ENCODE measurements around the gene ARHGAP29.

ARHGAP29 gene

GRCh38 chr1:94144836-94145235 lies 92.5 kb downstream of the ARHGAP29 start:
- DNase-seq (ENCODE audit: low read depth, low spot score): no peak
- Histone ChIP-seq H3K27me3 (ENCODE audit: control insufficient read depth, insufficient read depth, low read length) (no peaks in the 10 kb centered on the region), H3K9me3 (ENCODE audit: control insufficient read depth, insufficient read depth, low read length) (no peaks in the 10 kb centered on the region), H3K36me3 (ENCODE audit: control insufficient read depth, insufficient read depth, low read length) (no peaks in the 10 kb centered on the region), H3K27ac (ENCODE audit: low read length) (no peak overlapping the region), H3K4me3 (ENCODE audit: low read length) (no peak overlapping the region), H3K4me1 (ENCODE audit: control insufficient read depth, insufficient read depth, low read length) (no peaks in the 10 kb centered on the region)
- WGBS (ENCODE audit: insufficient coverage, insufficient read length): no CpG with 5 or more reads among the region's 1 CpG

GRCh38 chr1:94143809-94144176 lies 93.6 kb downstream of the ARHGAP29 start:
- H3K9me3 ChIP-seq (ENCODE audit: control insufficient read depth, insufficient read depth, low read length): no peaks in the 10 kb centered on the region
- H3K27me3 ChIP-seq (ENCODE audit: control insufficient read depth, insufficient read depth, low read length): no peaks in the 10 kb centered on the region
- no peaks in the 10 kb centered on the region for H3K36me3 ChIP-seq (ENCODE audit: control insufficient read depth, insufficient read depth, low read length)
- H3K27ac ChIP-seq (ENCODE audit: low read length): no peak overlapping the region
- no peak for DNase-seq (ENCODE audit: low read depth, low spot score)
- no peaks in the 10 kb centered on the region for H3K4me1 ChIP-seq (ENCODE audit: control insufficient read depth, insufficient read depth, low read length)
- no peak overlapping the region for H3K4me3 ChIP-seq (ENCODE audit: low read length)

GRCh38 chr1:94143173-94143808 lies 94.1 kb downstream of the ARHGAP29 start:
- no peaks in the 10 kb centered on the region for H3K9me3 ChIP-seq (ENCODE audit: control insufficient read depth, insufficient read depth, low read length)
- no CpG with 5 or more reads among the region's 2 CpGs for WGBS (ENCODE audit: insufficient coverage, insufficient read length)
- H3K27ac ChIP-seq (ENCODE audit: low read length): no peak overlapping the region
- no peak overlapping the region for H3K4me3 ChIP-seq (ENCODE audit: low read length)
- no peaks in the 10 kb centered on the region for H3K4me1 ChIP-seq (ENCODE audit: control insufficient read depth, insufficient read depth, low read length)
- DNase-seq (ENCODE audit: low read depth, low spot score): no peak
- H3K27me3 ChIP-seq (ENCODE audit: control insufficient read depth, insufficient read depth, low read length): no peaks in the 10 kb centered on the region
- no peaks in the 10 kb centered on the region for H3K36me3 ChIP-seq (ENCODE audit: control insufficient read depth, insufficient read depth, low read length)

- DNase-seq (ENCODE audit: low read depth, low spot score): no peak
- Histone ChIP-seq H3K36me3 (ENCODE audit: control insufficient read depth, insufficient read depth, low read length) (no peaks in the 10 kb centered on the region), H3K9me3 (ENCODE audit: control insufficient read depth, insufficient read depth, low read length) (no peaks in the 10 kb centered on the region), H3K4me3 (ENCODE audit: low read length) (no peak overlapping the region), H3K4me1 (ENCODE audit: control insufficient read depth, insufficient read depth, low read length) (no peaks in the 10 kb centered on the region), H3K27me3 (ENCODE audit: control insufficient read depth, insufficient read depth, low read length) (no peaks in the 10 kb centered on the region), H3K27ac (ENCODE audit: low read length) (no peak overlapping the region)
- no CpG with 5 or more reads among the region's 2 CpGs for WGBS (ENCODE audit: insufficient coverage, insufficient read length)
These were observed 94.8 kb downstream of the ARHGAP29 start for GRCh38 chr1:94142583-94142982.

DNA sequence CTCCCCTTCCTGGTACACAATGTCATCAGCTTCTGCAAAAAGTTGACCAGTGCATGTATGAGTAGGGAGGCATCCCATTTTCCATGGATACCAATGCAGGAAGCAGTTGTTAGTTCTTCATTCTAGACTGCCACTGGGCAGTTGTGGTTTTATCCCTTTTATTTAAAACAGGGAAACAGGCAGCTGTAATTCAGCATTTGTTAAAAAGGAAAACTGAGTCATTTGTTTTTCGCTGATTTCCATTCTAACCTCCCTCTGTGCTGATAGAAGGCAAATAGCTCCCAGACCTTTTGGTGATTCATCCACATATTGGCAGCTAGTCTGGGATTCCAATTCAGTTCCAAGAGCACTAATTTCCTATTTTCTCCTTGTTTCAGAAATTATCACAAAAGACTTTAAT lies 95.4 kb downstream of the ARHGAP29 start:
- no peaks in the 10 kb centered on the region for H3K4me1 ChIP-seq (ENCODE audit: control insufficient read depth, insufficient read depth, low read length)
- WGBS (ENCODE audit: insufficient coverage, insufficient read length): no CpG with 5 or more reads among the region's 1 CpG
- H3K27ac ChIP-seq (ENCODE audit: low read length): no peak overlapping the region
- no peak for DNase-seq (ENCODE audit: low read depth, low spot score)
- H3K27me3 ChIP-seq (ENCODE audit: control insufficient read depth, insufficient read depth, low read length): no peaks in the 10 kb centered on the region
- H3K36me3 ChIP-seq (ENCODE audit: control insufficient read depth, insufficient read depth, low read length): no peaks in the 10 kb centered on the region
- no peak overlapping the region for H3K4me3 ChIP-seq (ENCODE audit: low read length)
- no peaks in the 10 kb centered on the region for H3K9me3 ChIP-seq (ENCODE audit: control insufficient read depth, insufficient read depth, low read length)

DNA sequence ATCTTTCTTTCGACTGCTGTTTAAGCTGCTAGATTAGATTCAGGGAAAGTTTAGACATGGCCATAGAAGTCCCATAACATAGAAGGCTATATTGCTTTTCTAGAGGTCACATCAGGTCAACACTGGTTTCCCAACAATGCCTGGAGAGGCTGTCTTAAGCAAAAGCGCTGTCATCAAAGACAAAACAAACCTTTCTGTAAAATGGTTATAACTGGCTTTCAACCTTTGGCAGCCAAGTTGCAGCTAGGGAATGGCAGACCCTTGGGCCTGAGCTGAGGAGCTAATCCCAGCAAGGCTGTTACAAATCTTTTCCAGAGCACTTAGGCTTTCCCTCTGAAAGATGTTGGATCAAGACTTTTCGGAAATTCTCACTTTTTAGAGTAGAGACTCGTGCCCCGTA lies 105.3 kb downstream of the ARHGAP29 start:
- Histone ChIP-seq H3K4me3 (ENCODE audit: low read length) (no peak overlapping the region), H3K4me1 (ENCODE audit: control insufficient read depth, insufficient read depth, low read length) (no peaks in the 10 kb centered on the region), H3K9me3 (ENCODE audit: control insufficient read depth, insufficient read depth, low read length) (no peaks in the 10 kb centered on the region; the same call in 1 of the 2 replicates), H3K27me3 (ENCODE audit: control insufficient read depth, insufficient read depth, low read length) (no peaks in the 10 kb centered on the region), H3K27ac (ENCODE audit: low read length) (no peak overlapping the region), H3K36me3 (ENCODE audit: control insufficient read depth, insufficient read depth, low read length) (no peaks in the 10 kb centered on the region)
- no CpG with 5 or more reads among the region's 5 CpGs for WGBS (ENCODE audit: insufficient coverage, insufficient read length)
- DNase-seq (ENCODE audit: low read depth, low spot score): no peak

- no peak for DNase-seq (ENCODE audit: low read depth, low spot score)
- no peak overlapping the region for H3K27ac ChIP-seq (ENCODE audit: low read length)
- WGBS (ENCODE audit: insufficient coverage, insufficient read length): no CpG with 5 or more reads among the region's 8 CpGs
These were observed 106.4 kb downstream of the ARHGAP29 start for GRCh38 chr1:94130851-94131595.

DNA sequence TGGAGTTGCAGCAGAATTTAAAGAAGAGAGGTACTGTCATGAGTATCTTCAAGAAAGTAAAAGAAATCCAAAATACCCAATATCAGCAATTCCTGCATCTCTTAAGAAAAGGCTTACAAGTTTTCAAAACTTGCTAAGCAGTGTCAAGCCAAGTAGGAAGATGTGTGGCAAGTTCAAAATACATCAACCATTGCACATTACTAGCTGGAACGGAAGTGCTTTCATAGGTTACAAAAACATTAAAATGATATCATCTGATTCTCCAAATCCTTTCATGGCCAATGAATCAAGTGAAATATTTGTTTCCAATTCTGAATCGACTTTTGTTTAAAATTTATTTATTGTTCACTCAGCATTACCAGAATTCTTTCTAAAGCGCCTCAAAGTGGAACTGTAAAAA lies 110.7 kb downstream of the ARHGAP29 start:
- WGBS (ENCODE audit: insufficient coverage, insufficient read length): no CpG with 5 or more reads among the region's 3 CpGs
- Histone ChIP-seq H3K36me3 (ENCODE audit: control insufficient read depth, insufficient read depth, low read length) (no peaks in the 10 kb centered on the region), H3K9me3 (ENCODE audit: control insufficient read depth, insufficient read depth, low read length) (no peaks in the 10 kb centered on the region), H3K4me1 (ENCODE audit: control insufficient read depth, insufficient read depth, low read length) (peaks cover under 1% of the 10 kb centered on the region; the same call in 1 of the 2 replicates), H3K27ac (ENCODE audit: low read length) (no peak overlapping the region), H3K27me3 (ENCODE audit: control insufficient read depth, insufficient read depth, low read length) (no peaks in the 10 kb centered on the region), H3K4me3 (ENCODE audit: low read length) (no peak overlapping the region)
- no peak for DNase-seq (ENCODE audit: low read depth, low spot score)

More at GRCh38 chr1:94130851-94131595, 106.4 kb downstream of the ARHGAP29 start:
- Histone ChIP-seq H3K9me3 (ENCODE audit: control insufficient read depth, insufficient read depth, low read length) (no peaks in the 10 kb centered on the region; the same call in 1 of the 2 replicates), H3K27me3 (ENCODE audit: control insufficient read depth, insufficient read depth, low read length) (no peaks in the 10 kb centered on the region), H3K36me3 (ENCODE audit: control insufficient read depth, insufficient read depth, low read length) (no peaks in the 10 kb centered on the region), H3K4me3 (ENCODE audit: low read length) (no peak overlapping the region), H3K4me1 (ENCODE audit: control insufficient read depth, insufficient read depth, low read length) (no peaks in the 10 kb centered on the region; the same call in 1 of the 2 replicates)

DNA sequence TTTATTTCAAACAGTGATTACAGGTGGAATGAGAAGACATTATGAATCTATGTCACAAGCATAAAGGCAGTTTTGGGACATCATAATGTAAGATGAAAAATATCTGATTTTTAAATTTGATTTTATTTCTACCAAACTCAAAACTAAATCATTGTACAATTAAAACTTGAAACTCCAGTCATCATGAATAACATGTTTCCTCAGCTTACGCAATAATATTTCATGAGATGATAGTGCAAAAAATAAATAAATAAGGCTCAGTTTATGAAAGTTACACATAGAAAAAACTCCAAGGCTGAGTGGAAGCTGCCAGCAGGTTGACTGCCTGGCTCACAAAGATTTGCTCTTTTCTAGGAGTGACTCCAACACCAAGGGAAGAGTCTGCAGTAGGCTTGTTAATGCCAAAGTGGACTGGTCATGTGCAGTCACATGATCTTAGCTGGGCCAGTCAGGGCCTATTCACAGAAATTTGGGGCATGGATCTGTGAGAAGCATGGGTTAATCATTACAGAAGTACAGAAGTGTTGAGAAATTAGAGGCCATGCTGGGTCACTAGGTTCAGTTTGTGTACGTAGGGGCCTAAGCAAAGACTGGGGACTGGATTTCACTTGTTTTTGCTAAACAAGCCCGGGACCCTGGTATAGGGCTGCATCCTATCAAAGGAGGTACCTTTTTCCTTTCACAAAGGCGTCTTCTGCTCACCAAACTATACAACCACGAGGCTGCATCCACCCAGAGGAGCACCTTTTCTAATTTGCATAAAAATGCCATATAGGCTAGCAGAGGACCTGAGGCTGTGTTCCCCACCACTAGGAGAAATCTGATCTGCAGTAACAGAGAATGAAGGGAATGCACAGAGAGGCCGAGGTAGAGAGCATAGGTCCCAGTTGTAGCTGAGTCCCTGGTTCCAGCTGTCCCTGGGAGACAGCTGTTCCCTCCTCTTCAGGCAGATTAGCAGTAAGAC lies 111.6 kb downstream of the ARHGAP29 start:
- H3K27ac ChIP-seq (ENCODE audit: low read length): no peak overlapping the region
- no peak for DNase-seq (ENCODE audit: low read depth, low spot score)
- H3K9me3 ChIP-seq (ENCODE audit: control insufficient read depth, insufficient read depth, low read length): no peaks in the 10 kb centered on the region
- H3K4me3 ChIP-seq (ENCODE audit: low read length): no peak overlapping the region
- H3K4me1 ChIP-seq (ENCODE audit: control insufficient read depth, insufficient read depth, low read length): peaks cover 2% of the 10 kb centered on the region; the same call in 1 of the 2 replicates
- no CpG with 5 or more reads among the region's 6 CpGs for WGBS (ENCODE audit: insufficient coverage, insufficient read length)
- H3K27me3 ChIP-seq (ENCODE audit: control insufficient read depth, insufficient read depth, low read length): no peaks in the 10 kb centered on the region
- H3K36me3 ChIP-seq (ENCODE audit: control insufficient read depth, insufficient read depth, low read length): no peaks in the 10 kb centered on the region

DNA sequence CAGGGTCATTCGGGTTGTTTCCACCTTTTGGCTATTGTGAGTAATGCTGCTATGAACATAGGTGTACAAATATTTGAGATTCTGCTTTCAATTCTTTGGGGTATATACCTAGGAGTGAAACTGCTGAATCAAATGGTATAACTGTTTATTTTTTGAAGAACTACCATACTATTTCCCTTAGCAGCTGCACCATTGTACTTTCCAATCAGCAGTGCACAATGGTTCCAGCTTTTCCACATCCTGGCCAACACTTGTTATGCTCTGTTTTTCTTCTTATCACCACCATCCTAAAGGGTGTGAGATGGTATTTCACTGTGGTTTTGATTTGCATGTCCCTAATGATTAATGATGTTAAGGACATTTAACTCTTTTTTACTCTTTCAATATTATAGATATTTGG lies 112.8 kb downstream of the ARHGAP29 start:
- no peaks in the 10 kb centered on the region for H3K36me3 ChIP-seq (ENCODE audit: control insufficient read depth, insufficient read depth, low read length)
- H3K27ac ChIP-seq (ENCODE audit: low read length): no peak overlapping the region
- H3K27me3 ChIP-seq (ENCODE audit: control insufficient read depth, insufficient read depth, low read length): no peaks in the 10 kb centered on the region
- no peak for DNase-seq (ENCODE audit: low read depth, low spot score)
- WGBS (ENCODE audit: insufficient coverage, insufficient read length): no CpG with 5 or more reads among the region's 1 CpG
- H3K4me3 ChIP-seq (ENCODE audit: low read length): no peak overlapping the region
- H3K4me1 ChIP-seq (ENCODE audit: control insufficient read depth, insufficient read depth, low read length): peaks cover 2% of the 10 kb centered on the region; the same call in 1 of the 2 replicates
- H3K9me3 ChIP-seq (ENCODE audit: control insufficient read depth, insufficient read depth, low read length): no peaks in the 10 kb centered on the region

All from iPS DF 6.9 (cell line).